Testis (tissue), 3 donors: ENCODE data around the gene ZNF462. TPM values are rescaled to one million over a fixed set of nuclear protein-coding genes. Genes with fewer than 3 reads are reported as not detected.
A peak's percentile ranks its signal among the peaks of the same experiment; 100 is the strongest.

Experiments
- DNase-seq: peaks from one replicate; pipeline ENCODE4 v3.0.0-alpha.2; 2019
- H3K27ac ChIP-seq, 2 donors: fragments of 200-600 bp; sonication (generic); one replicate each; pipeline ENCODE4 v1.5.1; 2019
- H3K27me3 ChIP-seq: fragments of 200-600 bp; sonication (generic); one replicate; pipeline ENCODE4 v1.5.1; 2019
- H3K36me3 ChIP-seq: fragments of 200-600 bp; sonication (generic); one replicate; pipeline ENCODE4 v1.5.1; 2017; ENCODE audit warnings: low read depth; ENCODE audit errors: missing control alignments
- H3K4me1 ChIP-seq: fragments of 200-600 bp; sonication (generic); one replicate; pipeline ENCODE4 v1.5.1; 2019
- H3K4me3 ChIP-seq, 2 donors: fragments of 200-600 bp; sonication (generic); one replicate each; pipeline ENCODE4 v1.5.1; 2017 to 2019
- H3K9me3 ChIP-seq: fragments of 200-600 bp; sonication (generic); one replicate; pipeline ENCODE4 v1.5.1; 2017
- CTCF ChIP-seq, 3 experiments: fragments of 450-650 bp in 2 of 3; fragments of 200-600 bp in 1 of 3; sonication (generic) in 1 of 3; IDR thresholded peaks; one replicate each; pipeline ENCODE4 v1.5.1; 2016 to 2019; ENCODE audit warnings: antibody characterized with exemption in 3 of 3, mild to moderate bottlenecking in 2 of 3, moderate library complexity in 1 of 3
- POLR2A ChIP-seq: fragments of 450-650 bp; IDR thresholded peaks from one replicate; pipeline ENCODE4 v1.6.1; 2017; ENCODE audit warnings: antibody characterized with exemption, mild to moderate bottlenecking, moderate library complexity
- WGBS, 2 donors: methylation state at CpG; one replicate each; pipeline ENCODE4 v1.1.5; 2018; 5-methylcytosine and 5-hydroxymethylcytosine counted together
- intact Hi-C: fragments of 100-400 bp; cut with DNase I; formaldehyde crosslinking; loops from one replicate; pipeline ENCODE4 v1.15.1; 2023; ENCODE audit warnings: low total_unique reads
- polyA plus RNA-seq: library from polyadenylated mRNA; stranded (reverse); fragments of 350-450 nt; fragmentation: Illumina TruSeq; extraction: RNeasy Lipid Tissue Mini Kit (QIAGEN cat#74804); gene quantifications from one replicate; pipeline ENCODE4 v1.2.3, GENCODE V29; 2014; ENCODE audit warnings: low read depth, low replicate concordance; ENCODE audit not compliant: insufficient read depth
- total RNA-seq, 2 donors: library from RNA; depleted of rRNA; stranded (reverse); fragments of >200 nt; gene quantifications; one replicate each; pipeline ENCODE4 v1.2.3, GENCODE V29; 2016

The ZNF462 gene
- total and polyA plus RNA-seq, 3 donors from 2014 or later, result 31.5 to 61.6 (median 53.2) TPM

GRCh38 chr9:107049046-107049802 lies 186.3 kb downstream of the ZNF462 start:
- peaks cover 10% of the 10 kb centered on the region for H3K4me1 ChIP-seq
- TF ChIP-seq POLR2A, result no peak
- no peak for TF ChIP-seq CTCF (IDR thresholded peaks at IDR 0.05)
- H3K9me3 ChIP-seq, result no peaks in the 10 kb centered on the region
- WGBS, 2 donors, result 42 to 62% methylated on average over 13 of the region's 13 CpGs
- H3K27me3 ChIP-seq, result no peaks in the 10 kb centered on the region
- no peaks in the 10 kb centered on the region for H3K36me3 ChIP-seq
- peak overlapping the region in 1 of 2 donors; percentile 15 for H3K27ac ChIP-seq
- DNase-seq, result peak; percentile 54
- H3K4me3 ChIP-seq, result no peak overlapping the region
- intact Hi-C loops, result no loop called here

DNA sequence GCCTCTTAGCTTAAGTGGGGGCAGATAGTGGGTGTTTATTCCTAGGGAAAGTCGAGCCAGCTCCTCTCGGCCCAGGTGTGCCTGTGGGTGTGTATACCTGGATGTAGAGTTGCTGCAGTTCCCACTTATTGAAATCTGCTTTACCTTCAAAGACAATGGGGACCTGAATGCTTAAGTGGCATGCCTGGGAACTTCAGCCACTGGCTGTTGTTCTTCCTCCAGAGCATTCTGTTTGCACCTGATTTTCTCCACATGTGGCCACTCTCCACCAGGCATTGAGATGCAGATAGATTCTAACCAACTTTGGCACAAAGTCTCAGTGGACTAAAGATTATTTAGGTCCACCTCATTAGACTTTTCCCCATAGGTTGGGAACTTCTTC lies 186.8 kb downstream of the ZNF462 start:
- no peak overlapping the region for H3K4me3 ChIP-seq
- peaks cover 10% of the 10 kb centered on the region for H3K4me1 ChIP-seq
- no peaks in the 10 kb centered on the region for H3K27me3 ChIP-seq
- H3K9me3 ChIP-seq, result no peaks in the 10 kb centered on the region
- DNase-seq, result no peak
- TF ChIP-seq CTCF (IDR thresholded peaks at IDR 0.05) (no peak), POLR2A (no peak)
- H3K27ac ChIP-seq, result peak overlapping the region in 1 of 2 donors; percentile 15
- no peaks in the 10 kb centered on the region for H3K36me3 ChIP-seq
- intact Hi-C loops, result no loop called here
- WGBS, 2 donors, result 45 to 48% methylated on average over 2 of the region's 2 CpGs

DNA sequence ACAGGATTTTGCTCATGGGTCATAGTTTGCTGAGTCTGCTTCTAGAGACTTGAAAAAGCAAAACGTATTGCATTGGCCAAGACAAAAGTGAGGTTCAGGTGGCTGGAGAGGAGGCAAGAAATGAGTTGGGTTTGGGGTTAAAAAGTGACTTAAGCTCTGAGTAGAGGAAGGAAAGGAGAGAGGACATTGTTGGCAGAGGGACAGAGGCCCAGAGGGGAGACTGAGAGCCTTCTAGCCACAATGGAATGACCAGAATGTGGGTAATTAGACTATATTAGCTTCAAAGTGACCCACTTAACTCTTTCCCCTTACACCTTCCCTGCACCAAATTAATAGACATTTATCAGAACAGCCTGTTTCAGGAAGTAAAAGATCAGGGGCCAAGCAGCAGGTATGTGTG lies 188.4 kb downstream of the ZNF462 start:
- Histone ChIP-seq H3K4me3 (no peak overlapping the region), H3K9me3 (no peaks in the 10 kb centered on the region), H3K4me1 (peaks cover 10% of the 10 kb centered on the region), H3K27me3 (no peaks in the 10 kb centered on the region), H3K27ac (no peak overlapping the region), H3K36me3 (no peaks in the 10 kb centered on the region)
- TF ChIP-seq POLR2A (no peak), CTCF (IDR thresholded peaks at IDR 0.05) (no peak)
- DNase-seq, result no peak
- WGBS, 2 donors, result 56 to 79% methylated on average over 1 of the region's 1 CpG
- intact Hi-C loops, result no loop called here

DNA sequence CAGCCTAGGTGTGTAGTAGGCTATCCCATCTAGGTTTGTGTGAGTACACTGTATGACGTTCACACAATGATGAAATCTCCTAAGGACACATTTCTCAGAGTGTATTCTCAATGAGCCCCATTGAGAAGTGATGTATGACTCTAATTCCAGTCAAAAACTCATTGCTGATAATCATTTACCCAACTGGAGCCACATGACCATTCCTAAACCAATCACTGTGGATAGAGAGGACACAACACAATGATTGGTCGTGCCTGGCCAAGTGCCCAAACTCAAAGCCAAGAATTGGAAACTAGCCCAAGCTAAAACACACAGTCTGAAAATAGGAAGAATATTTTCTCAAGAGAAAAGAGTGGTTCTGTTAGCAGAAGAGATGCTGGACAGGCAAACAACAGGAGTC lies 191.2 kb downstream of the ZNF462 start:
- DNase-seq, result no peak
- H3K27me3 ChIP-seq, result no peaks in the 10 kb centered on the region
- WGBS, 2 donors, result 68 to 78% methylated on average over 2 of the region's 2 CpGs

More for the DNA sequence above, 191.2 kb downstream of the ZNF462 start:
- no peak overlapping the region for H3K4me3 ChIP-seq
- H3K4me1 ChIP-seq, result peaks cover 8% of the 10 kb centered on the region
- TF ChIP-seq POLR2A (no peak), CTCF (IDR thresholded peaks at IDR 0.05) (no peak)
- H3K9me3 ChIP-seq, result no peaks in the 10 kb centered on the region
- intact Hi-C loops, result no loop called here
- H3K36me3 ChIP-seq, result no peaks in the 10 kb centered on the region
- no peak overlapping the region for H3K27ac ChIP-seq
